GM19395 (cell line): ENCODE measurements around the gene CCDC93.

Experiments
- ATAC-seq: cut with Tn5 transposase; IDR thresholded peaks from one replicate; pipeline ENCODE4 v1.9.1; 2021; ENCODE audit warnings: mild to moderate bottlenecking, moderate library complexity; ENCODE audit not compliant: unreplicated experiment

Gene CCDC93

GRCh38 chr2:117994729-117995128 is 19.1 kb downstream of the CCDC93 start:
- no peak for ATAC-seq

GRCh38 chr2:117989854-117990438 is 23.9 kb downstream of the CCDC93 start:
- no peak for ATAC-seq

GRCh38 chr2:117987121-117987520 is 26.7 kb downstream of the CCDC93 start:
- ATAC-seq = no peak

- no peak for ATAC-seq
These were observed 28.8 kb downstream of the CCDC93 start for GRCh38 chr2:117985092-117985491.

GRCh38 chr2:117984208-117984607 is 29.7 kb downstream of the CCDC93 start:
- ATAC-seq = no peak

GRCh38 chr2:117983040-117983439 is 30.8 kb downstream of the CCDC93 start:
- no peak for ATAC-seq

GRCh38 chr2:117982376-117983033 is 31.4 kb downstream of the CCDC93 start:
- no peak for ATAC-seq

- ATAC-seq = no peak
These were observed 32.1 kb downstream of the CCDC93 start for GRCh38 chr2:117981810-117982209.

GRCh38 chr2:117980783-117981676 is 32.8 kb downstream of the CCDC93 start:
- no peak for ATAC-seq

- no peak for ATAC-seq
These were observed 33.8 kb downstream of the CCDC93 start for GRCh38 chr2:117979911-117980701.

- ATAC-seq = no peak
These were observed 36.2 kb downstream of the CCDC93 start for GRCh38 chr2:117977696-117978095.

GRCh38 chr2:117976581-117976980 is 37.3 kb downstream of the CCDC93 start:
- ATAC-seq = no peak

GRCh38 chr2:117973498-117974082 is 40.3 kb downstream of the CCDC93 start:
- ATAC-seq = no peak

GRCh38 chr2:117972476-117973123 is 41.3 kb downstream of the CCDC93 start:
- no peak for ATAC-seq

GRCh38 chr2:117968722-117969121 is 45.1 kb downstream of the CCDC93 start:
- ATAC-seq = no peak

- no peak for ATAC-seq
These were observed 45.7 kb downstream of the CCDC93 start for GRCh38 chr2:117967977-117968718.

GRCh38 chr2:117963446-117963845 is 50.4 kb downstream of the CCDC93 start:
- no peak for ATAC-seq

- no peak for ATAC-seq
These were observed 52.7 kb downstream of the CCDC93 start for GRCh38 chr2:117961201-117961600.

GRCh38 chr2:117960231-117960630 is 53.6 kb downstream of the CCDC93 start:
- no peak for ATAC-seq
